NCI-H1436 treated with DMSO at 0.1 percent for 48 hours (cell line): ENCODE data around the gene PLCB3.

ENCODE experiments used
- DNase-seq: peaks from one replicate; lab custom pipeline; 2025; lab: John Stamatoyannopoulos, UW

Gene PLCB3

GRCh38 chr11:64222651-64223000 lies 28.7 kb upstream of the PLCB3 start:
- DNase-seq: no peak

- DNase-seq: no peak
Observed at GRCh38 chr11:64223001-64223651, 28.2 kb upstream of the PLCB3 start.

- DNase-seq: no peak
Observed at GRCh38 chr11:64224151-64224890, 27.0 kb upstream of the PLCB3 start.

GRCh38 chr11:64224891-64225607 lies 26.3 kb upstream of the PLCB3 start:
- DNase-seq: no peak

GRCh38 chr11:64225608-64226506 lies 25.5 kb upstream of the PLCB3 start, which contains the start of the genes NUDT22 and TRPT1:
Gene NUDT22, plus strand, starts transcription at chr11:64226274. Its CDS starts 379 bp downstream, at chr11:64226653.
Gene TRPT1, minus strand, starts transcription at chr11:64226186. Its CDS starts 326 bp downstream, at chr11:64225860.
- no peak for DNase-seq

GRCh38 chr11:64226507-64227051 lies 24.8 kb upstream of the PLCB3 start:
- DNase-seq: no peak

GRCh38 chr11:64227405-64227956 lies 23.8 kb upstream of the PLCB3 start:
- no peak for DNase-seq

- no peak for DNase-seq
Observed at GRCh38 chr11:64229090-64229743, 22.1 kb upstream of the PLCB3 start.

- no peak for DNase-seq
Observed at GRCh38 chr11:64229744-64230170, 21.6 kb upstream of the PLCB3 start.

GRCh38 chr11:64230171-64230984 lies 21.0 kb upstream of the PLCB3 start, which contains the start of gene DNAJC4:
Gene DNAJC4, plus strand, starts transcription at chr11:64230548. Its CDS starts 307 bp downstream, at chr11:64230855.
- DNase-seq: peak; percentile 67

- DNase-seq: no peak
Observed at GRCh38 chr11:64230985-64231365, 20.4 kb upstream of the PLCB3 start.

- no peak for DNase-seq
Observed at GRCh38 chr11:64231546-64231945, 19.8 kb upstream of the PLCB3 start.

- DNase-seq: no peak
Observed at GRCh38 chr11:64232182-64232966, 19.0 kb upstream of the PLCB3 start.

- no peak for DNase-seq
Observed at GRCh38 chr11:64232967-64233315, 18.4 kb upstream of the PLCB3 start.

GRCh38 chr11:64233913-64234586 lies 17.3 kb upstream of the PLCB3 start, which contains the start of gene VEGFB:
Gene VEGFB, plus strand, starts transcription at chr11:64234584. Its CDS starts 250 bp downstream, at chr11:64234834.
- no peak for DNase-seq

GRCh38 chr11:64234647-64235379 lies 16.5 kb upstream of the PLCB3 start:
- no peak for DNase-seq

GRCh38 chr11:64235437-64236161 lies 15.7 kb upstream of the PLCB3 start:
- DNase-seq: no peak
